ENCODE results near the gene SYPL1. TPM values are rescaled to one million over a fixed set of nuclear protein-coding genes. Genes with fewer than 3 reads are reported as not detected.

SYPL1 gene
- total and polyA plus RNA-seq, 4 donors: 52.7 to 114 (median 68.4) TPM

- no peaks in the 10 kb centered on the region for H3K36me3 ChIP-seq (ENCODE audit: control insufficient read depth in 4 of 4, insufficient read depth in 4 of 4, low read length in 4 of 4)
- no peaks in the 10 kb centered on the region for H3K9me3 ChIP-seq (ENCODE audit: control insufficient read depth in 4 of 4, insufficient read depth in 3 of 4, low read length in 3 of 4)
- ATAC-seq (ENCODE audit: insufficient read depth, low FRiP score): no peak
- H3K9ac ChIP-seq (ENCODE audit: insufficient read depth in 1 of 2, low read length in 2 of 2): no peak overlapping the region
- TF ChIP-seq CTCF (IDR thresholded peaks at IDR 0.05; ENCODE audit: control extremely low read depth, extremely low read depth): no peak
- 79 to 83% methylated on average over 2 of the region's 2 CpGs for WGBS, 2 donors
- peaks cover 0 to 31% (median 5%) of the 10 kb centered on the region in 5 donors for H3K4me1 ChIP-seq (ENCODE audit: control insufficient read depth in 5 of 5, insufficient read depth in 5 of 5, low read length in 5 of 5)
- no peaks in the 10 kb centered on the region for H3K27me3 ChIP-seq (ENCODE audit: control insufficient read depth in 3 of 3, insufficient read depth in 3 of 3, low read length in 2 of 3)
- H3K4me3 ChIP-seq: no peak overlapping the region
- H3K27ac ChIP-seq (ENCODE audit: low read depth in 1 of 2, low read length in 1 of 2): no peak overlapping the region
- DNase-seq: no peak
Measured at GRCh38 chr7:106045139-106045538, 67.0 kb downstream of the SYPL1 start.

GRCh38 chr7:106042196-106042611 lies 69.9 kb downstream of the SYPL1 start:
- H3K27ac ChIP-seq (ENCODE audit: low read depth in 1 of 2, low read length in 1 of 2): no peak overlapping the region
- DNase-seq: peak in 1 of 3 donors; percentile 50
- H3K9ac ChIP-seq (ENCODE audit: insufficient read depth in 1 of 2, low read length in 2 of 2): no peak overlapping the region
- TF ChIP-seq CTCF (IDR thresholded peaks at IDR 0.05; ENCODE audit: control extremely low read depth, extremely low read depth): no peak
- no peak for ATAC-seq (ENCODE audit: insufficient read depth, low FRiP score)
- H3K4me3 ChIP-seq: no peak overlapping the region
- H3K36me3 ChIP-seq (ENCODE audit: control insufficient read depth in 4 of 4, insufficient read depth in 4 of 4, low read length in 4 of 4): no peaks in the 10 kb centered on the region
- WGBS, 2 donors: 87 to 93% methylated on average over 4 of the region's 4 CpGs
- peaks cover 0 to 32% (median 8%) of the 10 kb centered on the region in 5 donors for H3K4me1 ChIP-seq (ENCODE audit: control insufficient read depth in 5 of 5, insufficient read depth in 5 of 5, low read length in 5 of 5)
- no peaks in the 10 kb centered on the region for H3K9me3 ChIP-seq (ENCODE audit: control insufficient read depth in 4 of 4, insufficient read depth in 3 of 4, low read length in 3 of 4)
- H3K27me3 ChIP-seq (ENCODE audit: control insufficient read depth in 3 of 3, insufficient read depth in 3 of 3, low read length in 2 of 3): no peaks in the 10 kb centered on the region

- no peak overlapping the region for H3K27ac ChIP-seq (ENCODE audit: low read depth in 1 of 2, low read length in 1 of 2)
- H3K4me1 ChIP-seq (ENCODE audit: control insufficient read depth in 5 of 5, insufficient read depth in 5 of 5, low read length in 5 of 5): peaks cover 0 to 30% (median 8%) of the 10 kb centered on the region in 5 donors
- no peak for ATAC-seq (ENCODE audit: insufficient read depth, low FRiP score)
- 50 to 51% methylated on average over 6 of the region's 6 CpGs for WGBS, 2 donors
- DNase-seq: no peak
- no peaks in the 10 kb centered on the region for H3K36me3 ChIP-seq (ENCODE audit: control insufficient read depth in 4 of 4, insufficient read depth in 4 of 4, low read length in 4 of 4)
- TF ChIP-seq CTCF (IDR thresholded peaks at IDR 0.05; ENCODE audit: control extremely low read depth, extremely low read depth): peak; percentile 20
- H3K9me3 ChIP-seq (ENCODE audit: control insufficient read depth in 4 of 4, insufficient read depth in 3 of 4, low read length in 3 of 4): no peaks in the 10 kb centered on the region
- no peaks in the 10 kb centered on the region for H3K27me3 ChIP-seq (ENCODE audit: control insufficient read depth in 3 of 3, insufficient read depth in 3 of 3, low read length in 2 of 3)
- H3K4me3 ChIP-seq: no peak overlapping the region
- no peak overlapping the region for H3K9ac ChIP-seq (ENCODE audit: insufficient read depth in 1 of 2, low read length in 2 of 2)
Measured at GRCh38 chr7:106041140-106041717, 70.9 kb downstream of the SYPL1 start.

Other genes with a start within 250 kb of the SYPL1 start
- 10 to 100 TPM; 12.2 to 22.5 TPM for gene ATXN7L1, start 235.7 kb downstream of the SYPL1 start, total RNA-seq
- gene ATXN7L1, start 235.7 kb downstream of the SYPL1 start, polyA plus RNA-seq: 1 to 10 TPM; 4.2 to 4.8 TPM
- 10 to 100 TPM; 54.5 to 80.3 TPM for gene CDHR3, start 149.0 kb downstream of the SYPL1 start, total RNA-seq
- gene CDHR3, start 149.0 kb downstream of the SYPL1 start, polyA plus RNA-seq: 10 to 100 TPM; 10.5 to 17.6 TPM
- 100 to 1,000 TPM; 227 to 469 TPM for gene NAMPT, start 172.7 kb upstream of the SYPL1 start, total RNA-seq
- gene NAMPT, start 172.7 kb upstream of the SYPL1 start, polyA plus RNA-seq: 1,000 to 10,000 TPM in 1 of 2 donors, 10 to 100 TPM in 1; 73.3 to 1,250 TPM

Measured in lung (tissue), 12 donors.